ENCODE results near the gene MAP7D3.

DNA sequence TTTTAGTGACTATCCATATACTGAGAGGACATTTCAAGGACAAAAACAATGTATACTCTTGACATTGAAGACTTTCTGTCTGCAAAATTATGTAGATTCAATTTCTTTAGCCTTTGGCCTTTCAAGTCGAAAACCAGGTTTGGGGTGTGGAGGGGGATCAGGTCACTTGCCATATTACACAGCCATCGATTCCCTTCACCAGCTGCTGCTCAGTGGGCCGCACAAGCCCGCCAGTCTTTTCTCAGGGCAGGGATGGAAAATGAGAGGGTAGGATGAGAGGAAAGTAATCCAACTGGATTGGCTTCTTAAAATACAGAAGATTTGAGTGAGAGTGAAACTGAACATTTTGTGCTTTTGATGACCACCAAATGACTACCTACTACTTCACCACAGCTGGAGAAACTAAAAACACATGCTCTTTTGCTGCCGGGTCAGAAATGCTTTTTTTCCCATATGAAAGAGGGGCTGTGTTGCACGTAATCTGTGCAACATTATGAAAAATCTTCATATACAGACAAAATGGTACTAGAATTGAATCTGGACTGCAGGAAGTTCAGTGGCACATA, 52.4 kb downstream of the MAP7D3 start:
- TF ChIP-seq CTCF (IDR thresholded peaks at IDR 0.05) (no peak), POLR2A (IDR thresholded peaks at IDR 0.05) (no peak)
